DOHH2 (cell line): ENCODE measurements around the gene ACAA1.

Experiments
- H3F3A ChIP-seq: fragments of 200-600 bp; sonication (generic), shearing (Covaris generic); 2 replicates; pipeline ENCODE4 v1.6.0; 2016; ENCODE audit warnings: antibody characterized with exemption, mild to moderate bottlenecking; ENCODE audit not compliant: control insufficient read depth, insufficient read depth
- H3K27ac ChIP-seq: fragments of 200-600 bp; sonication (generic); 2 replicates; pipeline ENCODE4 v1.5.1; 2014; ENCODE audit warnings: low read depth, mild to moderate bottlenecking, low read length, moderate library complexity
- H3K27me3 ChIP-seq: fragments of 200-600 bp; sonication (generic); 2 replicates; pipeline ENCODE4 v1.6.1; 2014; ENCODE audit warnings: mild to moderate bottlenecking, low read length, mixed read lengths; ENCODE audit not compliant: control insufficient read depth
- H3K36me3 ChIP-seq: fragments of 200-600 bp; sonication (generic); 2 replicates; pipeline ENCODE4 v1.6.1; 2014; ENCODE audit warnings: mild to moderate bottlenecking, low read length, moderate library complexity, mixed read lengths; ENCODE audit not compliant: control insufficient read depth
- H3K4me1 ChIP-seq: fragments of 200-600 bp; sonication (generic); 2 replicates; pipeline ENCODE4 v1.6.1; 2014; ENCODE audit warnings: mild to moderate bottlenecking, low read length, mixed read lengths; ENCODE audit not compliant: control insufficient read depth
- H3K4me2 ChIP-seq: fragments of 200-600 bp; sonication (generic); 2 replicates; pipeline ENCODE4 v1.6.0; 2014; ENCODE audit warnings: mild to moderate bottlenecking, low read length, moderate library complexity
- H3K4me3 ChIP-seq: fragments of 200-600 bp; sonication (generic); 2 replicates; pipeline ENCODE4 v1.5.1; 2014; ENCODE audit warnings: mild to moderate bottlenecking, low read length, mixed read lengths
- H3K79me2 ChIP-seq: fragments of 200-600 bp; sonication (generic); 2 replicates; pipeline ENCODE4 v1.6.1; 2014; ENCODE audit warnings: mild to moderate bottlenecking, low read length, mixed read lengths; ENCODE audit not compliant: control insufficient read depth
- H3K9me2 ChIP-seq: fragments of 200-600 bp; sonication (generic); replicated peaks from 2 replicates; pipeline ENCODE4 v1.6.1; 2014; ENCODE audit warnings: mild to moderate bottlenecking, low read length, mixed read lengths; ENCODE audit not compliant: control insufficient read depth
- H3K9me3 ChIP-seq: fragments of 200-600 bp; sonication (generic); 2 replicates; pipeline ENCODE4 v1.6.1; 2014; ENCODE audit warnings: antibody characterized with exemption, low read length, mixed read lengths; ENCODE audit not compliant: control insufficient read depth, insufficient read depth
- H4K20me1 ChIP-seq: fragments of 200-600 bp; sonication (generic); 2 replicates; pipeline ENCODE4 v1.6.0; 2014; ENCODE audit warnings: low read depth, mild to moderate bottlenecking, antibody characterized with exemption, low read length, moderate library complexity; ENCODE audit not compliant: control insufficient read depth, insufficient read depth
- CTCF ChIP-seq: fragments of 200-600 bp; sonication (generic); IDR thresholded peaks from one replicate; pipeline ENCODE4 v1.5.1; 2014; ENCODE audit warnings: antibody characterized with exemption, mild to moderate bottlenecking, low read depth, low read length; ENCODE audit not compliant: poor library complexity, severe bottlenecking
- EZH2phosphoT487 ChIP-seq: fragments of 200-600 bp; sonication (generic); IDR thresholded peaks from 2 replicates; pipeline ENCODE4 v1.6.1; 2017; ENCODE audit warnings: borderline replicate concordance, mild to moderate bottlenecking, antibody characterized with exemption, low read length, moderate library complexity, mixed read lengths

Gene ACAA1

DNA sequence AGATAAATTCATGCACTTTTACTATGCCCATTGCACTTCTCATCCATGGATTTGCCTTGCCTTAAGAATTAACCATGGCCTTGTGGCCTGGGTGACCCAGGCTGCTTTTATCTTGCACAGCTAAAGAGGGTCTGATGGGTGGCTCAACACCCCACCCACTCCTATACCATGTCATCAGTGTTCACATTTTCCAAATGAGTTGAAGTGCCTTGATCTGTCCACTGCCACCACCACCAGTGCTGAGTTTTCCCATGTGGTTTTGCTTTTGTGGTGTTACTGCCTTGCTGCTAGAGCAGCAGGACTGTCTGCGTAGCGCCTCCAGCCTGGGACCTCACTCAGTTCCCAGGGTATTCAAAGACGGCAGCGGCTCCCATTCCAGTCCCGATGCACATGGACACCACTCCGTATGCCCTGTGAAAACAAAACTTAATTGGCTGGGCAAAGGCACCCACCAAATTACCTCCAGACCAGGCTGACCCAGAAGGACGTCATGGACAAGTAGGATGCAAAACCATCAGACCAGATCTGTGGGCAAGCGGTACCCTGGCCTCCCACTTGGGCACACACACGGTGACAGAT is 14.1 kb downstream of the ACAA1 start:
- Histone ChIP-seq H3K27me3 (no peaks in the 10 kb centered on the region), H3K4me2 (no peak overlapping the region), H3K79me2 (no peaks in the 10 kb centered on the region), H3K9me3 (no peaks in the 10 kb centered on the region), H3K4me1 (peaks cover 4% of the 10 kb centered on the region; the same call in 1 of the 2 replicates), H3K4me3 (no peak overlapping the region), H3F3A (peaks cover 3% of the 10 kb centered on the region), H4K20me1 (no peaks in the 10 kb centered on the region), H3K9me2 (no peaks in the 10 kb centered on the region), H3K36me3 (peaks cover 52% of the 10 kb centered on the region), H3K27ac (no peak overlapping the region)
- no peak for TF ChIP-seq EZH2phosphoT487

DNA sequence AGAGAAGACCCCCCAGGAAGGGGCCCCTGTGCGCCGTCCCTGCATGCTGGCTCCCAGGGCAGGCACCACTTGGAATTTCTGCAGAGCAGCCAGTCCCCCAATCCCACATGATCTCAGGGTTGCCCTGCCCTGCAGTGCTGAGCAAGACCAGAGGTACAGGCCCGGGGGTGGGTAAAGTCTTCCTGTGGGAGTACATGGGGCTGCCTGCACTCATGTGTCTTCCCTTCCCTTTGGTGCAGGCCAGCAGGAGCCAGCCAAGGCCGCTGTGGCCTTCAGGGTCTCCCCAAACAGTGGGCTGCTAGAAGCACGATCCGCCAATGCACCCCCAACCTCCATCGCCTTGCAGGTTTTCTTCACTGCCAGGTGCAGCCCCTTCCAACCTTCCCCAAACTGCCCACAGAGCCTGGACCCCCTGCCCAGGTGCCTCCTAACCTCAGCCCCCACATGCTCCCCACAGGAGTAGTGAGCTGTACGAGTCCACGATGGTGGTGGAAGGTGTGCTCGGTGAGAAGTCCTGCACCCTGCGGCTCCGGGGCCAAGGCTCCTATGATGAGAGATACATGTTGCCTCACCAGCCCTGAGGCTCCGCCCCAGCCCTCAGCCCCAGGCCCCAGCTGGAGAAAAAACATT is 15.0 kb downstream of the ACAA1 start:
- H3K4me3 ChIP-seq: no peak overlapping the region
- no peaks in the 10 kb centered on the region for H3K27me3 ChIP-seq
- no peak for TF ChIP-seq EZH2phosphoT487
- no peak for TF ChIP-seq CTCF
- H3K79me2 ChIP-seq: no peaks in the 10 kb centered on the region
- H3K4me2 ChIP-seq: no peak overlapping the region
- peaks cover 45% of the 10 kb centered on the region for H3K36me3 ChIP-seq
- peaks cover 3% of the 10 kb centered on the region for H3F3A ChIP-seq
- H3K9me3 ChIP-seq: no peaks in the 10 kb centered on the region
- H3K9me2 ChIP-seq: no peaks in the 10 kb centered on the region
- no peak overlapping the region for H3K27ac ChIP-seq
- H3K4me1 ChIP-seq: peaks cover 4% of the 10 kb centered on the region; the same call in 1 of the 2 replicates
- no peaks in the 10 kb centered on the region for H4K20me1 ChIP-seq

DNA sequence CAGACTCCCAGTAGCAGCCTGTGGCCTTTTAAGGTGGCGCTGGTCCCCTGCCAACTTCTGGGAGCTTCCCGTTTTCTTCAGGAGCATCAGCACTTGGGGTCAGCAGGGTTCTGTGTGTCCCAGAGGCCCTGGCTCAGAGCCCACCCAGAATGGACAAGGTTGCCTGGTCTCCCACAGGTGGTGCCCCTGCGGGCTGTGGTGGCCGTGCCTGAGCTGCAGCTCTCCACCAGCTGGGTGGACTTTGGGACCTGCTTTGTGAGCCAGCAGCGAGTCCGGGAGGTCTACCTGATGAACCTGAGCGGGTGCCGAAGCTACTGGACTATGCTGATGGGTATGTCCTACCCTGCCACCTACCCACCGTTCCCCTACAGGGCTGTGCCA is 15.5 kb downstream of the ACAA1 start:
- TF ChIP-seq EZH2phosphoT487 (no peak), CTCF (no peak)

DNA sequence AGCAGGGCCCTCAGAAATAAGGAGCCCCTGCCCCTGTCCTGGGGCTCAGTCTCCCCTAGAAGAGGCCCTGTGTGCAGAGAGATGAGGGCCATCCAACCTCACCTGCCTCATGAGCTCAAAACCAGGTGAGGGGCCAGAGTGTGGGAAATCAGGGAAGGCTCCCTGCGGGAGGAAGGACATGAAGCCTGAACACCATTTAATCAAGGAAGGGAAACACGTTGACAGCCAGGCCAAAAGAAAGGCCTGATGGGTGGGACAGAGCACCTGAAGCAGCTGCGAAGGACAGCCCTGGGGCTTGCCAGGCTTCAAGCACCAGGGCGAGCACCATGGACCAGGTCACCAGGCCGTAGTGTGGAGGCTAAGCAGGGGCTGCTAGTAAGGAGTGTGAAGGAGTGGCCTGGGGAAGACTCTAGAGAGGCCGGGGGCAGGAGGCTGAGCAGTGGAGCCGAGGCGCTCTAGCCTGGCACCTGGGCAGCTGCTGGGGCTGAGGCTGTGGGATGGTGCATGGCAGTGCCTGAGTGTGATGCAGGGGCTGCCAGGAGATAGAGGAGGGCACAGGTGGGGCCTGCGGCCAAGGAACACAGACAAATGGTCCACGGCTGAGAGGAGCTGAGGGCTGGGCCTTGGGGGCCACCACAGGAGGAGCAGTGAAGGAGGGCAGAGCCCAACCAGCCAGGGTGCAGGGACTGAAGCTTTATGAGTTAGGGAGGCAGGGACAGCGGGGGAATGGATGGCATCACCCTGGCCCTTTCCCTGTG is 16.1 kb downstream of the ACAA1 start:
- peaks cover 35% of the 10 kb centered on the region for H3K36me3 ChIP-seq
- H3K27ac ChIP-seq: no peak overlapping the region
- H3K79me2 ChIP-seq: no peaks in the 10 kb centered on the region
- no peaks in the 10 kb centered on the region for H3K9me2 ChIP-seq
- no peak overlapping the region for H3K4me3 ChIP-seq
- H3K9me3 ChIP-seq: no peaks in the 10 kb centered on the region
- peaks cover 3% of the 10 kb centered on the region for H3F3A ChIP-seq
- H3K4me1 ChIP-seq: peaks cover 4% of the 10 kb centered on the region; the same call in 1 of the 2 replicates
- TF ChIP-seq CTCF (no peak), EZH2phosphoT487 (no peak)
- H3K4me2 ChIP-seq: no peak overlapping the region
- no peaks in the 10 kb centered on the region for H4K20me1 ChIP-seq
- no peaks in the 10 kb centered on the region for H3K27me3 ChIP-seq

More for the DNA sequence above, 15.5 kb downstream of the ACAA1 start:
- Histone ChIP-seq H3K27me3 (no peaks in the 10 kb centered on the region), H3F3A (peaks cover 3% of the 10 kb centered on the region), H3K27ac (no peak overlapping the region), H3K79me2 (no peaks in the 10 kb centered on the region), H3K36me3 (peaks cover 41% of the 10 kb centered on the region), H3K4me1 (peaks cover 4% of the 10 kb centered on the region; the same call in 1 of the 2 replicates), H3K9me3 (no peaks in the 10 kb centered on the region), H3K9me2 (no peaks in the 10 kb centered on the region), H4K20me1 (no peaks in the 10 kb centered on the region), H3K4me2 (no peak overlapping the region), H3K4me3 (no peak overlapping the region)
